ENCODE measurements around the gene LENEP. TPM values are rescaled to one million over a fixed set of nuclear protein-coding genes. Genes with fewer than 3 reads are reported as not detected.
A peak's percentile ranks its signal among the peaks of the same experiment; 100 is the strongest.

LENEP gene
- total and polyA plus RNA-seq, 2 experiments from 2014 or later = not detected

GRCh38 chr1:155011437-155012025 lies 18.1 kb downstream of the LENEP start:
- Histone ChIP-seq H3K9me3 (ENCODE audit: low read depth) (no peaks in the 10 kb centered on the region), H3K9ac (no peak overlapping the region), H3K4me2 (ENCODE audit: unreplicated experiment) (no peak overlapping the region), H3K36me3 (ENCODE audit: low read depth) (no peaks in the 10 kb centered on the region), H3K27me3 (replicated peaks; ENCODE audit: insufficient read depth) (no peaks in the 10 kb centered on the region), H2AFZ (no peak overlapping the region), H3K4me1 (ENCODE audit: insufficient read depth) (no peaks in the 10 kb centered on the region), H4K20me1 (ENCODE audit: insufficient read depth) (no peaks in the 10 kb centered on the region), H3K79me2 (ENCODE audit: insufficient read depth) (peaks cover 18% of the 10 kb centered on the region), H3K9me2 (ENCODE audit: insufficient read depth) (no peaks in the 10 kb centered on the region), H3K27ac (no peak overlapping the region), H3K4me3 (no peak overlapping the region), H3F3A (ENCODE audit: insufficient read depth) (no peaks in the 10 kb centered on the region)
- WGBS, 2 experiments (ENCODE audit: low coverage in 1 of 2, low lambda C conversion rate in 2 of 2, missing lambda C conversion rate in 2 of 2) = 84 to 89% methylated on average over 3 to 6 of the region's 6 CpGs
- TF ChIP-seq EZH2phosphoT487 (IDR thresholded peaks at IDR 0.05; ENCODE audit: insufficient read depth, low read depth) (no peak), EZH2 (IDR thresholded peaks at IDR 0.05; ENCODE audit: insufficient read depth, poor library complexity, severe bottlenecking) (no peak)
- DNase-seq = no peak
- in situ Hi-C loops (cut with MboI) = no loop called here

- H3K27ac ChIP-seq = no peak overlapping the region
- H3K79me2 ChIP-seq (ENCODE audit: insufficient read depth) = peaks cover 12% of the 10 kb centered on the region
- H3K9me2 ChIP-seq (ENCODE audit: insufficient read depth) = no peaks in the 10 kb centered on the region
- H3K4me3 ChIP-seq = no peak overlapping the region
- peak; percentile 55 for DNase-seq
- no peaks in the 10 kb centered on the region for H4K20me1 ChIP-seq (ENCODE audit: insufficient read depth)
- no peaks in the 10 kb centered on the region for H3K36me3 ChIP-seq (ENCODE audit: low read depth)
- no peak overlapping the region for H3K9ac ChIP-seq
- in situ Hi-C loops (cut with MboI) = no loop called here
- H3F3A ChIP-seq (ENCODE audit: insufficient read depth) = no peaks in the 10 kb centered on the region
- no peak overlapping the region for H2AFZ ChIP-seq
- H3K4me1 ChIP-seq (ENCODE audit: insufficient read depth) = peaks cover 4% of the 10 kb centered on the region; the same call in 1 of the 2 replicates
- 19 to 31% methylated on average over 6 to 9 of the region's 9 CpGs for WGBS, 2 experiments (ENCODE audit: low coverage in 1 of 2, low lambda C conversion rate in 2 of 2, missing lambda C conversion rate in 2 of 2)
- TF ChIP-seq EZH2phosphoT487 (IDR thresholded peaks at IDR 0.05; ENCODE audit: insufficient read depth, low read depth) (no peak), EZH2 (IDR thresholded peaks at IDR 0.05; ENCODE audit: insufficient read depth, poor library complexity, severe bottlenecking) (no peak)
- no peaks in the 10 kb centered on the region for H3K9me3 ChIP-seq (ENCODE audit: low read depth)
- H3K27me3 ChIP-seq (replicated peaks; ENCODE audit: insufficient read depth) = no peaks in the 10 kb centered on the region
- H3K4me2 ChIP-seq (ENCODE audit: unreplicated experiment) = no peak overlapping the region
Observed at GRCh38 chr1:155012026-155012546, 18.7 kb downstream of the LENEP start.

- Histone ChIP-seq H3K4me3 (no peak overlapping the region), H3K4me2 (ENCODE audit: unreplicated experiment) (no peak overlapping the region), H3K79me2 (ENCODE audit: insufficient read depth) (peaks cover 3% of the 10 kb centered on the region), H3K9me2 (ENCODE audit: insufficient read depth) (no peaks in the 10 kb centered on the region), H3K27me3 (replicated peaks; ENCODE audit: insufficient read depth) (no peaks in the 10 kb centered on the region), H3K9me3 (ENCODE audit: low read depth) (no peaks in the 10 kb centered on the region), H3F3A (ENCODE audit: insufficient read depth) (no peaks in the 10 kb centered on the region), H3K9ac (no peak overlapping the region), H3K4me1 (ENCODE audit: insufficient read depth) (peaks cover 8% of the 10 kb centered on the region), H3K36me3 (ENCODE audit: low read depth) (no peaks in the 10 kb centered on the region), H3K27ac (no peak overlapping the region), H2AFZ (no peak overlapping the region), H4K20me1 (ENCODE audit: insufficient read depth) (no peaks in the 10 kb centered on the region)
- TF ChIP-seq EZH2 (IDR thresholded peaks at IDR 0.05; ENCODE audit: insufficient read depth, poor library complexity, severe bottlenecking) (no peak), EZH2phosphoT487 (IDR thresholded peaks at IDR 0.05; ENCODE audit: insufficient read depth, low read depth) (no peak)
- in situ Hi-C loops (cut with MboI) = no loop called here
- 96 to 98% methylated on average over 3 of the region's 3 CpGs for WGBS, 2 experiments (ENCODE audit: low coverage in 1 of 2, low lambda C conversion rate in 2 of 2, missing lambda C conversion rate in 2 of 2)
- DNase-seq = no peak
Observed at GRCh38 chr1:155012776-155013602, 19.6 kb downstream of the LENEP start.

GRCh38 chr1:155013632-155014031 lies 20.2 kb downstream of the LENEP start:
- Histone ChIP-seq H2AFZ (no peak overlapping the region), H3K9ac (no peak overlapping the region), H3K79me2 (ENCODE audit: insufficient read depth) (no peaks in the 10 kb centered on the region), H3K4me3 (no peak overlapping the region), H3K9me2 (ENCODE audit: insufficient read depth) (no peaks in the 10 kb centered on the region), H3K4me1 (ENCODE audit: insufficient read depth) (peaks cover 11% of the 10 kb centered on the region), H4K20me1 (ENCODE audit: insufficient read depth) (no peaks in the 10 kb centered on the region), H3K27me3 (replicated peaks; ENCODE audit: insufficient read depth) (no peaks in the 10 kb centered on the region), H3F3A (ENCODE audit: insufficient read depth) (no peaks in the 10 kb centered on the region), H3K4me2 (ENCODE audit: unreplicated experiment) (no peak overlapping the region), H3K9me3 (ENCODE audit: low read depth) (no peaks in the 10 kb centered on the region), H3K36me3 (ENCODE audit: low read depth) (no peaks in the 10 kb centered on the region), H3K27ac (no peak overlapping the region)
- in situ Hi-C loops (cut with MboI) = no loop called here
- no peak for TF ChIP-seq EZH2phosphoT487 (IDR thresholded peaks at IDR 0.05; ENCODE audit: insufficient read depth, low read depth)
- TF ChIP-seq EZH2 (IDR thresholded peaks at IDR 0.05; ENCODE audit: insufficient read depth, poor library complexity, severe bottlenecking) = no peak
- 66 to 72% methylated on average over 2 to 8 of the region's 8 CpGs for WGBS, 2 experiments (ENCODE audit: low coverage in 1 of 2, low lambda C conversion rate in 2 of 2, missing lambda C conversion rate in 2 of 2)
- DNase-seq = no peak

Measured in GM23248 (cell line).